HCT116 (cell line): ENCODE measurements around the gene FAIM2. TPM values are rescaled to one million over a fixed set of nuclear protein-coding genes. Genes with fewer than 3 reads are reported as not detected.

Source experiments
- ATAC-seq: fragments of 200-7000 bp; cut with Tn5 transposase; 2 replicates; pipeline ENCODE4 v1.9.1; 2020; ENCODE audit warnings: mild to moderate bottlenecking, moderate library complexity
- BruUV-seq: library from RNA; stranded (reverse); fragments of 400-500 nt; replicated peaks from 2 replicates; lab custom pipeline; 2021; lab: Mats Ljungman, UMichigan
- CTCF ChIA-PET: fragments of 300-600 bp; sonication (Branson Sonifier 250); formaldehyde crosslinking; loops from one replicate; lab custom pipeline; 2021; ENCODE audit warnings: antibody characterized with exemption; lab: Charles Lee
- POLR2A ChIA-PET: fragments of 300-600, 350-600 bp; sonication (Branson Sonifier 250); formaldehyde crosslinking; loops from one replicate; lab custom pipeline; 2021; ENCODE audit warnings: antibody characterized with exemption; lab: Charles Lee
- RAD21 ChIA-PET, 2 experiments: fragments of 300-600 bp; sonication (Branson Sonifier 250); formaldehyde crosslinking; loops; one replicate each; lab custom pipeline; 2023; ENCODE audit warnings: low total read pairs in 2 of 2; ENCODE audit not compliant: uncharacterized antibody in 2 of 2, unreplicated experiment in 2 of 2, low non-redundant PET in 1 of 2; lab: Charles Lee
- DNase-seq: peaks from one replicate; pipeline ENCODE4 v3.0.0-alpha.2; 2010; ENCODE audit warnings: low read depth, low spot score
- H2AFZ ChIP-seq: fragments of 200-600 bp; shearing (Covaris generic), sonication (generic); 2 replicates; pipeline ENCODE4 v1.6.1; 2017; ENCODE audit warnings: low read depth, mixed run types, mixed read lengths, antibody characterized with exemption, low read length; ENCODE audit not compliant: poor library complexity, severe bottlenecking
- H3K27ac ChIP-seq: 2 replicates; pipeline ENCODE4 v1.5.1; 2012; ENCODE audit warnings: low read depth, low read length
- H3K27me3 ChIP-seq: fragments of 200-600 bp; sonication (generic); 2 replicates; pipeline ENCODE4 v1.6.1; 2016; ENCODE audit warnings: mixed run types, low read length, mixed read lengths; ENCODE audit not compliant: insufficient read depth
- H3K36me3 ChIP-seq, 2 experiments: fragments of 200-500 bp in 1 of 2; fragments of 200-600 bp in 1 of 2; sonication (Bioruptor generic) in 1 of 2; sonication (generic) in 1 of 2; 2 replicates each; pipeline versions ENCODE4 v1.5.1 to v1.6.1; 2014 to 2016; ENCODE audit warnings: low read length in 2 of 2, inconsistent platforms in 1 of 2, mixed read lengths in 1 of 2, mixed run types in 1 of 2; ENCODE audit not compliant: insufficient read depth in 2 of 2, control insufficient read depth in 1 of 2
- H3K4me1 ChIP-seq, 2 experiments: fragments of 200-600 bp in 1 of 2; sonication (generic) in 1 of 2; 2 replicates each; pipeline versions ENCODE4 v1.5.1 to v1.6.1; 2012 to 2017; ENCODE audit warnings: low read length in 2 of 2, inconsistent platforms in 1 of 2, mild to moderate bottlenecking in 1 of 2, mixed read lengths in 1 of 2, mixed run types in 1 of 2, moderate library complexity in 1 of 2; ENCODE audit not compliant: insufficient read depth in 2 of 2, control insufficient read depth in 1 of 2
- H3K4me2 ChIP-seq: fragments of 200-600 bp; sonication (generic); 2 replicates; pipeline ENCODE4 v1.6.1; 2017; ENCODE audit warnings: mixed run types, low read length, mixed read lengths
- H3K4me3 ChIP-seq, 2 experiments: fragments of 200-600 bp in 1 of 2; sonication (generic) in 1 of 2; replicated peaks in 1 of 2; 2 replicates each; pipeline ENCODE4 v1.5.1; 2011 to 2016; ENCODE audit warnings: low read length in 2 of 2, control low read depth in 1 of 2, low read depth in 1 of 2, mild to moderate bottlenecking in 1 of 2, mixed read lengths in 1 of 2, mixed run types in 1 of 2
- H3K79me2 ChIP-seq: fragments of 200-600 bp; sonication (generic); 2 replicates; pipeline ENCODE4 v1.6.1; 2017; ENCODE audit warnings: mild to moderate bottlenecking, mixed run types, low read length, moderate library complexity, mixed read lengths; ENCODE audit not compliant: insufficient read depth
- H3K9ac ChIP-seq: fragments of 200-600 bp; sonication (generic); 2 replicates; pipeline ENCODE4 v1.6.1; 2016; ENCODE audit warnings: low read length, mixed read lengths
- H3K9me2 ChIP-seq: fragments of 200-600 bp; sonication (generic), shearing (Covaris generic); 2 replicates; pipeline ENCODE4 v1.6.1; 2017; ENCODE audit warnings: mixed run types, mild to moderate bottlenecking, moderate library complexity; ENCODE audit not compliant: insufficient read depth
- H3K9me3 ChIP-seq, 2 experiments: fragments of 200-500 bp in 1 of 2; fragments of 200-600 bp in 1 of 2; sonication (Bioruptor generic) in 1 of 2; sonication (generic) in 1 of 2; 2 replicates each; pipeline ENCODE4 v1.6.1; 2014 to 2017; ENCODE audit warnings: low read length in 2 of 2, mixed read lengths in 2 of 2, inconsistent platforms in 1 of 2, low read depth in 1 of 2, mild to moderate bottlenecking in 1 of 2, mixed run types in 1 of 2, moderate library complexity in 1 of 2; ENCODE audit not compliant: control insufficient read depth in 1 of 2, insufficient read depth in 1 of 2
- H4K20me1 ChIP-seq: fragments of 200-600 bp; sonication (generic), shearing (Covaris generic); 2 replicates; pipeline ENCODE4 v1.6.1; 2017; ENCODE audit warnings: mixed run types, mild to moderate bottlenecking, moderate library complexity; ENCODE audit not compliant: insufficient read depth
- ELF1 ChIP-seq: IDR thresholded peaks from 2 replicates; pipeline ENCODE4 v1.6.1; 2012; ENCODE audit warnings: low read depth, borderline replicate concordance
- FOSL1 ChIP-seq: IDR thresholded peaks from 2 replicates; pipeline ENCODE4 v1.6.1; 2012; ENCODE audit warnings: low read depth
- RAD21 ChIP-seq: IDR thresholded peaks from 2 replicates; pipeline ENCODE4 v1.6.1; 2012; ENCODE audit warnings: low read depth, mild to moderate bottlenecking
- SRF ChIP-seq: IDR thresholded peaks from 2 replicates; pipeline ENCODE4 v1.6.1; 2012; ENCODE audit warnings: low read depth
- ZBTB33 ChIP-seq: IDR thresholded peaks from 2 replicates; pipeline ENCODE4 v1.6.1; 2011; ENCODE audit warnings: mild to moderate bottlenecking, low read length, moderate library complexity; ENCODE audit not compliant: insufficient replicate concordance; ENCODE audit errors: extremely low read depth
- ZNF274 ChIP-seq: fragments of 200-500 bp; sonication (Bioruptor generic); IDR thresholded peaks from 2 replicates; pipeline ENCODE4 v1.6.1; 2014; ENCODE audit warnings: mild to moderate bottlenecking, low read depth, low read length, inconsistent platforms
- intact Hi-C: fragments of 100-400 bp; cut with micrococcal nuclease; formaldehyde crosslinking; loops from 2 replicates; pipeline ENCODE4 v1.10.0; 2022
- total RNA-seq: library from RNA; stranded (reverse); gene quantifications from one replicate; pipeline ENCODE4 v1.2.1, GENCODE V29; 2021; ENCODE audit not compliant: unreplicated experiment
- TF ChIP-seq, protein P1 (sequence below): IDR thresholded peaks from 2 replicates; pipeline ENCODE4 v1.6.1; 2012

FAIM2 gene
- total RNA-seq, 1 experiment from 2014 or later, result not detected

- H3K4me2 ChIP-seq, result no peak overlapping the region
- no peak overlapping the region for H3K4me3 ChIP-seq
- ChIA-PET RAD21 (no interaction called here), POLR2A (no interaction called here), CTCF (no interaction called here)
- H3K4me1 ChIP-seq, result peaks cover 3 to 13% of the 10 kb centered on the region in 2 experiments; a peak in 3 of 4 replicates
- intact Hi-C loops, result no loop called here
- no peaks in the 10 kb centered on the region for H4K20me1 ChIP-seq
- H3K79me2 ChIP-seq, result no peaks in the 10 kb centered on the region
- H3K9me3 ChIP-seq, result no peaks in the 10 kb centered on the region
- no peak overlapping the region for H3K27ac ChIP-seq
- no peaks in the 10 kb centered on the region for H3K27me3 ChIP-seq
- H3K9ac ChIP-seq, result no peak overlapping the region
- TF ChIP-seq ELF1, result no peak
- no peak for TF ChIP-seq RAD21
- TF ChIP-seq ZBTB33, result no peak
- TF ChIP-seq, protein P1, sequence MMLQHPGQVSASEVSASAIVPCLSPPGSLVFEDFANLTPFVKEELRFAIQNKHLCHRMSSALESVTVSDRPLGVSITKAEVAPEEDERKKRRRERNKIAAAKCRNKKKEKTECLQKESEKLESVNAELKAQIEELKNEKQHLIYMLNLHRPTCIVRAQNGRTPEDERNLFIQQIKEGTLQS, result no peak
- no peak for TF ChIP-seq FOSL1
- no peak for TF ChIP-seq ZNF274
- no peaks in the 10 kb centered on the region for H3K36me3 ChIP-seq
- H3K9me2 ChIP-seq, result no peaks in the 10 kb centered on the region
- BruUV-seq, result no TSS peak
- no peak overlapping the region for H2AFZ ChIP-seq
- no peak for DNase-seq
- no peak for ATAC-seq
Measured at GRCh38 chr12:49944046-49944445, 40.3 kb upstream of the FAIM2 start.

GRCh38 chr12:49943625-49943960, 39.9 kb upstream of the FAIM2 start:
- TF ChIP-seq SRF, result no peak
- Histone ChIP-seq H3K79me2 (no peaks in the 10 kb centered on the region), H3K9ac (no peak overlapping the region), H3K27me3 (no peaks in the 10 kb centered on the region), H3K4me3 (no peak overlapping the region), H3K9me3 (no peaks in the 10 kb centered on the region), H2AFZ (no peak overlapping the region), H3K27ac (no peak overlapping the region), H3K4me2 (no peak overlapping the region), H3K9me2 (no peaks in the 10 kb centered on the region), H3K36me3 (no peaks in the 10 kb centered on the region), H3K4me1 (peaks cover 3 to 13% of the 10 kb centered on the region in 2 experiments; a peak in 3 of 4 replicates), H4K20me1 (no peaks in the 10 kb centered on the region)
- no peak for ATAC-seq
- RAD21 ChIA-PET, result no interaction called here
- POLR2A ChIA-PET, result no interaction called here
- BruUV-seq, result no TSS peak
- intact Hi-C loops, result no loop called here
- DNase-seq, result no peak
- CTCF ChIA-PET, result no interaction called here
